NT2/D1 (cell line): ENCODE measurements around the gene BRME1.

Experiments used
- SUZ12 ChIP-seq: IDR thresholded peaks from 2 replicates; pipeline ENCODE4 v1.6.1; 2011; ENCODE audit not compliant: insufficient read length, insufficient read depth; ENCODE audit errors: extremely low read depth
- YY1 ChIP-seq: IDR thresholded peaks from 2 replicates; pipeline ENCODE4 v1.6.1; 2011; ENCODE audit not compliant: insufficient read length, insufficient read depth
- ZNF274 ChIP-seq: IDR thresholded peaks from 2 replicates; pipeline ENCODE4 v1.6.1; 2011; ENCODE audit warnings: mild to moderate bottlenecking, low read depth, low read length

DNA sequence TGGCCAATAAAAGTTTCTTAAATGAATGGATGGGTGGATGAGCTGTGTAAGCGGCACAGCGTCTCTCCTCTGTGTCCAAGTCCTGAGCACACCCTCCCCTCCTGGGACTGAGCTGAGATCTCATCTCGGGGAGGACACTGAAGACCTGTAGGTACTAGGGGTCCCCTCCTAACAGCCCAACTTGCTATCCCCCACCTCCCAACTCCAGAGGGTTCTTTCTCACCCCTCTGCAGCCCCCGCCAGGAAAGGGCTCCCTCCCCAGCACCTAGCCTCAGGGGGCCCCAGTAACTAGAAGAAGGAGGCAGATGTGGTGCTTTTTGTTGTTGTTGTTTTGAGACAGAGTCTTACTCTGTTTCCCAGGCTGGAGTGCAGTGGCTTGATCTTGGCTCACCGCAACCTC, 30.1 kb downstream of the BRME1 start:
- TF ChIP-seq YY1, result no peak
- no peak for TF ChIP-seq ZNF274
- TF ChIP-seq SUZ12, result no peak
